K562 (cell line): ENCODE measurements around the gene ANKRD11. TPM values are rescaled to one million over a fixed set of nuclear protein-coding genes. Genes with fewer than 3 reads are reported as not detected.

Experiments
- ATF1 ChIP-seq, 2 experiments: fragments of 450-650 bp in 1 of 2; IDR thresholded peaks; 2 replicates each; pipeline ENCODE4 v1.6.1; 2016; ENCODE audit warnings: missing compliant biosample characterization in 1 of 2, missing genetic modification characterization in 1 of 2
- CREB1 ChIP-seq, 2 experiments: sonication (generic) in 1 of 2; formaldehyde crosslinking in 1 of 2; IDR thresholded peaks; 2 replicates each; pipeline versions ENCODE4 v1.6.1 to v1.8.0; 2012 to 2022; ENCODE audit warnings: inconsistent platforms in 1 of 2, mild to moderate bottlenecking in 1 of 2, missing genetic modification reagents in 1 of 2, moderate library complexity in 1 of 2
- ESRRB ChIP-seq: fragments of 250-450 bp; sonication (Bioruptor Pico); IDR thresholded peaks from 2 replicates; pipeline ENCODE4 v1.5.0; 2020; ENCODE audit warnings: mild to moderate bottlenecking, moderate library complexity, borderline replicate concordance
- FUS ChIP-seq: fragments of 200-400 bp; formaldehyde crosslinking; optimal IDR thresholded peaks from 2 replicates; pipeline ENCODE3; 2017; ENCODE audit warnings: low read depth, low read length
- GATA2 ChIP-seq: sonication (generic); formaldehyde crosslinking; IDR thresholded peaks from 2 replicates; pipeline ENCODE4 v1.4.0; 2020; ENCODE audit warnings: mild to moderate bottlenecking, missing genetic modification reagents
- HDAC3 ChIP-seq: fragments of 450-650 bp; IDR thresholded peaks from 2 replicates; pipeline ENCODE4 v1.6.1; 2018; ENCODE audit warnings: borderline replicate concordance, mild to moderate bottlenecking, moderate library complexity; ENCODE audit not compliant: partially characterized antibody
- HMGN3 ChIP-seq: IDR thresholded peaks from 2 replicates; pipeline ENCODE4 v1.6.1; 2011; ENCODE audit warnings: borderline replicate concordance, low read depth, mild to moderate bottlenecking, mixed read lengths, low read length; ENCODE audit not compliant: insufficient read length; ENCODE audit errors: extremely low read depth
- MTA1 ChIP-seq: fragments of 450-650 bp; IDR thresholded peaks from 2 replicates; pipeline ENCODE4 v1.6.1; 2017; ENCODE audit warnings: borderline replicate concordance
- MYNN ChIP-seq, 2 experiments: sonication (generic); formaldehyde crosslinking in 1 of 2; IDR thresholded peaks; 2 replicates each; pipeline versions ENCODE4 v1.5.0 to v1.6.1; 2016 to 2020; ENCODE audit warnings: antibody characterized with exemption in 1 of 2, missing genetic modification reagents in 1 of 2
- NR1H2 ChIP-seq: sonication (generic); formaldehyde crosslinking; IDR thresholded peaks from 2 replicates; pipeline ENCODE4 v1.4.0; 2020; ENCODE audit warnings: mild to moderate bottlenecking, missing genetic modification reagents
- PCBP2 ChIP-seq: fragments of 200-400 bp; formaldehyde crosslinking; IDR thresholded peaks from 2 replicates; pipeline ENCODE4 v1.6.1; 2018; ENCODE audit warnings: low read length, low read depth, mild to moderate bottlenecking, moderate library complexity; ENCODE audit not compliant: poor library complexity, severe bottlenecking
- POLR2G ChIP-seq: fragments of 200-400 bp; formaldehyde crosslinking; IDR thresholded peaks from 2 replicates; pipeline ENCODE4 v1.6.1; 2017; ENCODE audit warnings: low read depth, mild to moderate bottlenecking, antibody characterized with exemption, low read length, moderate library complexity
- SETDB1 ChIP-seq: IDR thresholded peaks from one replicate; pipeline ENCODE4 v1.6.1; 2012; ENCODE audit warnings: low read length, control low read depth, inconsistent platforms
- TAF7 ChIP-seq: fragments of 450-650 bp; IDR thresholded peaks from 2 replicates; pipeline ENCODE4 v1.6.1; 2016; ENCODE audit warnings: missing genetic modification characterization, missing compliant biosample characterization
- ZBTB7A ChIP-seq: IDR thresholded peaks from 2 replicates; pipeline ENCODE4 v1.6.1; 2011; ENCODE audit warnings: low read depth, mild to moderate bottlenecking, low read length, moderate library complexity, borderline replicate concordance; ENCODE audit not compliant: control insufficient read depth
- ZC3H11A ChIP-seq: IDR thresholded peaks from 2 replicates; pipeline ENCODE4 v1.6.1; 2012; ENCODE audit warnings: low read depth, low read length, improper control_type of control experiment
- polyA plus RNA-seq, 8 experiments: library from polyadenylated mRNA; depleted of rRNA in 4 of 8; stranded (reverse) in 5 of 8; unstranded in 3 of 8; fragments of >200 nt; fragmentation: Nextera tagmentation in 2 of 8; fragmentation: Illumina TruSeq in 1 of 8; extraction: Ambion mirVana in 2 of 8; extraction: Trizol in 1 of 8; gene quantifications; 2 replicates each; pipeline versions ENCODE4 v1.2.1 to v1.2.3, GENCODE V29; 2011 to 2014; ENCODE audit warnings: inconsistent platforms in 1 of 8, missing spikeins in 1 of 8
- total RNA-seq, 7 experiments: library from RNA; depleted of rRNA in 6 of 7; stranded (reverse); fragments of >200 nt in 6 of 7; fragmentation: Illumina TruSeq in 2 of 7; extraction: Trizol in 2 of 7; gene quantifications; 2 replicates each; pipeline versions ENCODE4 v1.2.1 to v1.2.3, GENCODE V29; 2011 to 2021; ENCODE audit warnings: low replicate concordance in 1 of 7
- TF ChIP-seq, protein P1 (sequence below): fragments of 250-450 bp; sonication (Bioruptor Pico); IDR thresholded peaks from 2 replicates; pipeline ENCODE4 v1.8.0; 2021; ENCODE audit warnings: moderate library complexity, mild to moderate bottlenecking, inconsistent platforms
- TF ChIP-seq, protein P2 (sequence below): fragments of 450-650 bp; formaldehyde crosslinking; IDR thresholded peaks from 2 replicates; pipeline ENCODE4 v1.4.0; 2020; ENCODE audit warnings: mild to moderate bottlenecking, moderate library complexity
- TF ChIP-seq, protein P3 (sequence below): sonication (generic); formaldehyde crosslinking; IDR thresholded peaks from 2 replicates; pipeline ENCODE4 v1.9.0; 2022; ENCODE audit warnings: mild to moderate bottlenecking, missing genetic modification reagents
- TF ChIP-seq, protein P4 (sequence below): fragments of 450-650 bp; conservative IDR thresholded peaks from 2 replicates; pipeline ENCODE4 v1.6.1; 2016; ENCODE audit warnings: missing genetic modification characterization, low read depth, mild to moderate bottlenecking, control low read depth, missing compliant biosample characterization
- TF ChIP-seq, protein P5 (sequence below): fragments of 450-650 bp; IDR thresholded peaks from 2 replicates; pipeline ENCODE4 v1.6.1; 2016

ANKRD11 gene
- total and polyA plus RNA-seq, 9 of the 15 experiments (the other 6 are each of a cell fraction or from before 2014, with no cell fraction given): 4.7 to 126 (median 31.7) TPM

DNA sequence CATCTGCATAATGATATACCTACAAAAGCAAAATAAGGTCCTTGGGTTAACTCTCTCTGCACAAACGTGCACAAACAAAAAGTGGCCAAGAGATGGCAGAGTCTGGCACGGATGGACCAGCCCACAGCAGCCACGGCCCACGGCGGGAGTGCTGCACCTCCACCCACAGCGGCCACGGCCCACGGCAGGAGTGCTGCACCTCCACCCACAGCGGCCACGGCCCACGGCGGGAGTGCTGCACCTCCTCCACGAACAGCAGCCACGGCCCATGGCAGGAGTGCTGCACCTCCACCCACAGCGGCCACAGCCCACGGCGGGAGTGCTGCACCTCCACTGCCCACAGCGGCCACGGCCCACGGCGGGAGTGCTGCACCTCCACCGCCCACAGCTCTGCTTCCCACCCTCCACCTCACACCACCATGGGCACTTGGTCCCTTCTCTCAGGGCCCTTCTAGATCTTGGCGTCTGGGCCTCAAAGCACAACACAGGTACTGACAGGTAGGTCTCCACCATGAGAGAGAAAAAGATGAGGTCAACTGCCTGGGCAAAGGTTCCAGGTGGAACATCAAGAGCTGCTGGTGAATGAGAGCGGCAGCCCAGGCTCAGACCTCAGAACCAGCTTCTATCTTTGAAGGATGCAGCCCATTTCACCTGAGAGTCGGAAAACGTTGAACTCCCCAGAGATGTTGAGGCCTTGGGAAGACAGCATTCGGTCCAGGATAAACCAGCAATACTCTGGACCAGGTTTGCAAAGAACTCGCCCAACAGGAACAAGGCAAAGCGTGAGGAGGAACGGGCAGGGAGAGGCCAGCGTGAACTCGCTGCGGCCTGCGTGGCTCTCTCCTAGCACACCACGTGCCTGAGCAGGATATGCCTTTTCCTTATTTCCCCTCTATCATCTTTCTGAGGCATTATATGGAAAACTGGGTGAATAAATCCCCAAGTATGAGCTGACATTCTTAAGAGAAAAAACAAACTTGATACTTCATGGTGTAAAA is 148.4 kb downstream of the ANKRD11 start (continued):
- TF ChIP-seq HMGN3 (no peak), CREB1 (IDR thresholded peaks at IDR 0.05) (no peak), CREB1 (CRISPR knock-in tag; IDR thresholded peaks at IDR 0.05) (no peak), FUS (no peak), ESRRB (CRISPR knock-in tag) (no peak), SETDB1 (no peak), ZBTB7A (no peak), TAF7 (no peak), MYNN (IDR thresholded peaks at IDR 0.05) (no peak), MYNN (CRISPR knock-in tag; IDR thresholded peaks at IDR 0.05) (no peak), ATF1 (CRISPR knock-in tag; IDR thresholded peaks at IDR 0.05) (no peak), ATF1 (tag; IDR thresholded peaks at IDR 0.05) (no peak), GATA2 (no peak), MTA1 (no peak), ZC3H11A (no peak), PCBP2 (no peak), HDAC3 (no peak), NR1H2 (CRISPR knock-in tag) (no peak), POLR2G (peak; percentile 66)
- TF ChIP-seq, protein P1, sequence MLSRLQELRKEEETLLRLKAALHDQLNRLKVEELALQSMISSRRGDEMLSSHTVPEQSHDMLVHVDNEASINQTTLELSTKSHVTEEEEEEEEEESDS (CRISPR knock-in tag): no peak
- TF ChIP-seq, protein P2, sequence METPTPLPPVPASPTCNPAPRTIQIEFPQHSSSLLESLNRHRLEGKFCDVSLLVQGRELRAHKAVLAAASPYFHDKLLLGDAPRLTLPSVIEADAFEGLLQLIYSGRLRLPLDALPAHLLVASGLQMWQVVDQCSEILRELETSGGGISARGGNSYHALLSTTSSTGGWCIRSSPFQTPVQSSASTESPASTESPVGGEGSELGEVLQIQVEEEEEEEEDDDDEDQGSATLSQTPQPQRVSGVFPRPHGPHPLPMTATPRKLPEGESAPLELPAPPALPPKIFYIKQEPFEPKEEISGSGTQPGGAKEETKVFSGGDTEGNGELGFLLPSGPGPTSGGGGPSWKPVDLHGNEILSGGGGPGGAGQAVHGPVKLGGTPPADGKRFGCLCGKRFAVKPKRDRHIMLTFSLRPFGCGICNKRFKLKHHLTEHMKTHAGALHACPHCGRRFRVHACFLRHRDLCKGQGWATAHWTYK (CRISPR knock-in tag): peak; percentile 90
- TF ChIP-seq, protein P3, sequence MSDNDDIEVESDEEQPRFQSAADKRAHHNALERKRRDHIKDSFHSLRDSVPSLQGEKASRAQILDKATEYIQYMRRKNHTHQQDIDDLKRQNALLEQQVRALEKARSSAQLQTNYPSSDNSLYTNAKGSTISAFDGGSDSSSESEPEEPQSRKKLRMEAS (CRISPR knock-in tag): no peak
- TF ChIP-seq, protein P4, sequence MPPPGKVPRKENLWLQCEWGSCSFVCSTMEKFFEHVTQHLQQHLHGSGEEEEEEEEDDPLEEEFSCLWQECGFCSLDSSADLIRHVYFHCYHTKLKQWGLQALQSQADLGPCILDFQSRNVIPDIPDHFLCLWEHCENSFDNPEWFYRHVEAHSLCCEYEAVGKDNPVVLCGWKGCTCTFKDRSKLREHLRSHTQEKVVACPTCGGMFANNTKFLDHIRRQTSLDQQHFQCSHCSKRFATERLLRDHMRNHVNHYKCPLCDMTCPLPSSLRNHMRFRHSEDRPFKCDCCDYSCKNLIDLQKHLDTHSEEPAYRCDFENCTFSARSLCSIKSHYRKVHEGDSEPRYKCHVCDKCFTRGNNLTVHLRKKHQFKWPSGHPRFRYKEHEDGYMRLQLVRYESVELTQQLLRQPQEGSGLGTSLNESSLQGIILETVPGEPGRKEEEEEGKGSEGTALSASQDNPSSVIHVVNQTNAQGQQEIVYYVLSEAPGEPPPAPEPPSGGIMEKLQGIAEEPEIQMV (tag): no peak
- TF ChIP-seq, protein P5, sequence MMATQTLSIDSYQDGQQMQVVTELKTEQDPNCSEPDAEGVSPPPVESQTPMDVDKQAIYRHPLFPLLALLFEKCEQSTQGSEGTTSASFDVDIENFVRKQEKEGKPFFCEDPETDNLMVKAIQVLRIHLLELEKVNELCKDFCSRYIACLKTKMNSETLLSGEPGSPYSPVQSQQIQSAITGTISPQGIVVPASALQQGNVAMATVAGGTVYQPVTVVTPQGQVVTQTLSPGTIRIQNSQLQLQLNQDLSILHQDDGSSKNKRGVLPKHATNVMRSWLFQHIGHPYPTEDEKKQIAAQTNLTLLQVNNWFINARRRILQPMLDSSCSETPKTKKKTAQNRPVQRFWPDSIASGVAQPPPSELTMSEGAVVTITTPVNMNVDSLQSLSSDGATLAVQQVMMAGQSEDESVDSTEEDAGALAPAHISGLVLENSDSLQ: no peak
